Lung (tissue), 12 donors: Measurements from ENCODE around the gene IFNL4. TPM values are rescaled to one million over a fixed set of nuclear protein-coding genes. Genes with fewer than 3 reads are reported as not detected.
"Not testable (repeated sequence)": the region's sequence is repeated elsewhere in the genome, so short reads cannot be mapped to it uniquely, and the experiment has no call there.

Experiments
- ATAC-seq: fragments of 200-7000 bp; cut with Tn5 transposase; one replicate; pipeline ENCODE4 v1.9.1; 2020; ENCODE audit warnings: moderate number of reproducible peaks; ENCODE audit not compliant: insufficient read depth, low FRiP score
- DNase-seq, 3 donors: peaks; one replicate each; pipeline ENCODE4 v3.0.0-alpha.2; 2013 to 2017
- H3K27ac ChIP-seq, 2 donors: one replicate each; pipeline ENCODE4 v1.5.1; 2013; ENCODE audit warnings: mild to moderate bottlenecking in 2 of 2, moderate library complexity in 2 of 2, control low read depth in 1 of 2, inconsistent platforms in 1 of 2, low read depth in 1 of 2, low read length in 1 of 2
- H3K27me3 ChIP-seq, 3 donors: one replicate each; pipeline ENCODE4 v1.5.1; 2013; ENCODE audit warnings: low read length in 2 of 3; ENCODE audit not compliant: control insufficient read depth in 3 of 3, insufficient read depth in 3 of 3
- H3K36me3 ChIP-seq, 4 donors: one replicate each; pipeline ENCODE4 v1.5.1; 2013; ENCODE audit warnings: low read length in 4 of 4, mild to moderate bottlenecking in 1 of 4, moderate library complexity in 1 of 4; ENCODE audit not compliant: control insufficient read depth in 4 of 4, insufficient read depth in 4 of 4
- H3K4me1 ChIP-seq, 5 donors: one replicate each; pipeline ENCODE4 v1.5.1; 2013; ENCODE audit warnings: low read length in 5 of 5, mild to moderate bottlenecking in 2 of 5, moderate library complexity in 1 of 5; ENCODE audit not compliant: control insufficient read depth in 5 of 5, insufficient read depth in 5 of 5
- H3K4me3 ChIP-seq: one replicate; pipeline ENCODE4 v1.5.1; 2013; ENCODE audit warnings: mild to moderate bottlenecking, control low read depth, moderate library complexity
- H3K9ac ChIP-seq, 2 donors: one replicate each; pipeline ENCODE4 v1.5.1; 2013; ENCODE audit warnings: low read length in 2 of 2, control low read depth in 1 of 2; ENCODE audit not compliant: insufficient read depth in 1 of 2
- H3K9me3 ChIP-seq, 4 donors: one replicate each; pipeline ENCODE4 v1.5.1; 2013; ENCODE audit warnings: low read length in 3 of 4, mild to moderate bottlenecking in 1 of 4, moderate library complexity in 1 of 4; ENCODE audit not compliant: control insufficient read depth in 4 of 4, insufficient read depth in 3 of 4
- CTCF ChIP-seq: IDR thresholded peaks from 2 replicates; pipeline ENCODE4 v1.5.1; 2012; ENCODE audit warnings: mild to moderate bottlenecking; ENCODE audit errors: control extremely low read depth, extremely low read depth
- WGBS, 2 donors: extraction: QIAGEN DNeasy Blood & Tissue Kit; methylation state at CpG; one replicate each; pipeline ENCODE4 v1.1.7; 2013; 5-methylcytosine and 5-hydroxymethylcytosine counted together
- polyA plus RNA-seq, 2 donors: library from polyadenylated mRNA; stranded (reverse); fragments of 200-250 nt; gene quantifications; one replicate each; pipeline ENCODE4 v1.2.1, GENCODE V29; 2013
- total RNA-seq, 2 donors: library from RNA; depleted of rRNA in 1 of 2; stranded (reverse); fragments of >200 nt in 1 of 2; gene quantifications; one replicate each; pipeline ENCODE4 v1.2.1, GENCODE V29; 2014 to 2021
- donor health status: control.
- donor health status: control.
- donor health status: Bipolar disorder and iron deficiency.
- donor health status: healthy.
- donor health status: DM: yes; HTN: yes; CAD: no.

The IFNL4 gene
- total and polyA plus RNA-seq, 4 donors = not detected

- DNase-seq (no peak), ATAC-seq (no peak)
- TF ChIP-seq CTCF = no peak
- H3K9ac ChIP-seq = no peak overlapping the region
- peaks cover 0 to 4% (median 0%) of the 10 kb centered on the region in 4 donors for H3K9me3 ChIP-seq
- H3K27me3 ChIP-seq = peaks cover 0 to 6% (median 3%) of the 10 kb centered on the region in 3 donors
- no peak overlapping the region for H3K27ac ChIP-seq
- no peaks in the 10 kb centered on the region for H3K36me3 ChIP-seq
- WGBS, 2 donors = 68 to 82% methylated on average over 9 of the region's 9 CpGs
- H3K4me3 ChIP-seq = no peak overlapping the region
- peaks cover 0 to 3% (median 0%) of the 10 kb centered on the region in 5 donors for H3K4me1 ChIP-seq
These were observed 21.6 kb upstream of the IFNL4 start for GRCh38 chr19:39270036-39270871.

GRCh38 chr19:39269369-39269768 lies 20.7 kb upstream of the IFNL4 start:
- not testable (repeated sequence) for H3K9me3 ChIP-seq, H3K4me3 ChIP-seq, DNase-seq, H3K9ac ChIP-seq, H3K36me3 ChIP-seq, ATAC-seq, H3K27ac ChIP-seq
- Histone ChIP-seq H3K27me3 (peaks cover 0 to 12% (median 6%) of the 10 kb centered on the region in 3 donors), H3K4me1 (peaks cover 0 to 12% (median 0%) of the 10 kb centered on the region in 5 donors)
- 69 to 79% methylated on average over 8 to 10 of the region's 10 CpGs for WGBS, 2 donors

GRCh38 chr19:39268531-39269223 lies 20.0 kb upstream of the IFNL4 start:
- WGBS, 2 donors = 74 to 86% methylated on average over 9 to 10 of the region's 10 CpGs
- H3K36me3 ChIP-seq, ATAC-seq, DNase-seq, H3K27ac ChIP-seq, H3K4me3 ChIP-seq, H3K9ac ChIP-seq: not testable (repeated sequence)
- Histone ChIP-seq H3K4me1 (peaks cover 0 to 13% (median 0%) of the 10 kb centered on the region in 5 donors), H3K9me3 (peaks cover 0 to 10% (median 0%) of the 10 kb centered on the region in 4 donors), H3K27me3 (peaks cover 0 to 19% (median 13%) of the 10 kb centered on the region in 3 donors)

GRCh38 chr19:39268085-39268484 lies 19.4 kb upstream of the IFNL4 start, which contains the start of gene IFNL2:
TSS of gene IFNL2 (plus strand) at chr19:39268396. CDS start at chr19:39268569, 173 bp downstream.
- peaks cover 0 to 25% (median 19%) of the 10 kb centered on the region in 3 donors for H3K27me3 ChIP-seq
- H3K36me3 ChIP-seq, DNase-seq, H3K27ac ChIP-seq, ATAC-seq, H3K9ac ChIP-seq, H3K4me3 ChIP-seq: not testable (repeated sequence)
- no CpG with 5 or more reads among the region's 1 CpG for WGBS, 2 donors
- H3K9me3 ChIP-seq = peaks cover 0 to 10% (median 0%) of the 10 kb centered on the region in 4 donors
- H3K4me1 ChIP-seq = peaks cover 0 to 13% (median 0%) of the 10 kb centered on the region in 5 donors
